Germinal center (tissue), 1 donor: Measurements from ENCODE around the gene IGF2BP2.
A peak's percentile ranks its signal among the peaks of the same experiment; 100 is the strongest.
"Not testable (repeated sequence)": the region's sequence is repeated elsewhere in the genome, so short reads cannot be mapped to it uniquely, and the experiment has no call there.

Experiments
- DNase-seq: peaks from one replicate; pipeline ENCODE4 v3.0.0; 2012; ENCODE audit warnings: mixed read lengths, low spot score

The IGF2BP2 gene

DNA sequence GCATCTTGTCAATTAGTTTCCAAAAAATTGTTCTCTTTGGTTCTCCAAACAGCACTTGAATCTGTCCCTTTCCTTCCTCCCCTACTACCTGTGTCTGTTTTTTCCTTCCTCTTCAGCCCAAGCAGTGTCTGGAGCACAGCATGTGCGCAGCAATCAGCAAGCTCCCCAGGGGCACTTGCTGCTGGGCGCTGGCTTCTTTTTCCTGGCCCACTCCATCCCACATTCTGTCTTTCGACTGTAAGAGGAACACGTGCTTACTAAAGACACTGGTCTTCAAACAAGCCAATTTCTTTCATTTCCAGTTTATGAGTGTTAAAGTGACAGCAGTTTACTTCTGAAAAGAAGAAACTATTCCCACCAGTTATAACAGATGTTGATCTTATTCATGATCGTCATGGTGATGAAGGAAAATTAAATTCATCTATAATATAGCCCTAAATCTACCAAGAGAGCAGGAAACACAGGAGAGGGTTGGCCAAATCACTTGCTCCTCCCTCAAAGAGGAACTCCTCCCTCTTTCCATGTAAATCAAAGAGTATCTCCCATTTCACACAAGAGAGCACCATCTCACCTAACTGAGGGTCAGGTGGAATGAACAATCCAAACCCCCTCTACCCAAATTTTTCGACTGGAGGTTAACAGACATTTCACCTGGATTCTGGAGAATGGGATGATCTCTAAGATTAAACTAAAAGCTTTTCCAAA is 115.4 kb downstream of the IGF2BP2 start:
- no peak for DNase-seq

DNA sequence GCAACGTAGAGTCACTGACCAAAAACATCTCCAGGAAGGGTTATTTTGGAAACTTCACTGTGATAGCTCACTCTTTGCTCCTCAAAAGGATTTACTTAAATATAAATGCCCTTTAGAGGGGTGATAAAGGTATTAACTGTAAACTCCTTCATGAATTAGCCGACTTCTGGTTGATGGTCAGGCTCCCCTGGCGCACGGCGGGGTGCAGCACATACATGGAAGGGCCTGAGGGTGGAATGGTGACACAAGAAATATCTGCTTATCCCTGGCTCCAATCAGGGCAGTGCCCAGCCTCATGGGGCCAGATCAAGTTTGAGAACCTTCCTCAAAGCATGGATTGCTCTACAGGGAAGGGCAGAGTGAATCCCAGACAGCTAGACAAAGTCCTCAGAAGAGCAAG is 116.5 kb downstream of the IGF2BP2 start:
- DNase-seq = no peak

DNA sequence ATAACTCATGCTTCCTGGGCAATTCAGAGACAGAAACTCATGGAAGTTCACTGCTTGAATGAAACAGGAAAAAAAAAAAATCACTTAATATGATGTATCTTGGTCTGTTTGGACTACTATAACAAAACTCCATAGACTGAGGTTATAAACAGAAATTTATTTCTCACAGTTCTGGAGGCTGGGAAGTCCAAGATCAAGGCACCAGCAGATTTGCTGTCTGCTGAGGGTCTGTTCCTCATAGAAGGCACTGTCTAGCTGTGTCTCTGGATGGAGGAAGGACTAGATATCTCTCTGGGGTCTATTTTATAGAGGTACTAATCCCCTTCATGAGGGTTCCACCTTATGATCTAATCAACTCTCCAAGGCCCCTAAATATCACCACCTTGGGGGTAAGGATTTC is 119.3 kb downstream of the IGF2BP2 start:
- no peak for DNase-seq

DNA sequence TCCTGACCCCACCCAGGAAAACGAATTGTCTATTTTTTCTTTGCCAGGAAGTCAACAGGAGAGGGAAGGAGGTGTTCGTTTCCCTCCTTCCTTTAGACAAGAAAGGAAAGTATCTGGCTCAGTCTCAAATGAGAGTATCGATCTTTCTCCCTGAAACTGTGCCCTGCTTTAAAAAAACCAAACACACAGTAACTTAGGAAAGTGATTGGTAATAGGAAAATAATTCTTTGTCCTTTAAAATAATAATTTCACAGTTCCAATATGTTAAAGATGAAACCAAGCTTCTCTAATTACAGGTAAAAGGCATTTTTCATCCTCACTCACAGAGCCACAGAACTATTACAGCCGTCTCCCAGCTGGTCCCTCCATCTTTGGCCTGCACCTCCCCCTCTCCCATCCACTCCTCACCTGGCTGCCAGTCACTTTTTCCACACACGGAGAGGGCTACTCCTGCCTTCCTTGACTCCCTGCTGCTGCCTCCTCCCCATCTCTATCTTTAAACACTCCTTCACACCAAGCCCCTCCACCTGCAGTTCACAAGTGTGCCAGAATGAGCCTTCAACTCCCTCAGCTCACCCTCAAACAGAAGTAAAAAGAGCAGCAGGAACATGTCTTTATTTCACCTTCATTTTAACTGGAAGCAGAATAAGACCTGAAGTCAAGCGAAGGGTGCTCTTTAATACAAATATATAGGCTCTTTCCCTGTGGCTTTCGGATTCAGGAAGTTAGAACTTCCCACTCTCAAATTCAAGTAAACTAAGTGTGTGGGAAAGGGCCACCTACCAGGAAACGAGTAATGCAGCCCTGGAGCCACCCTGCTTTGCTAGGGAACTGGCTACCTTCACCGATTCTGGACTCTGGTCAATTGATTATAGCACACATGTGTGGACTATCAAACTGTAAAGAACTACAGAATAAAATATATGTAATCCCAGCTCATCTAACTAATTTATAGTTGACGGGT is 122.3 kb downstream of the IGF2BP2 start:
- no peak for DNase-seq

DNA sequence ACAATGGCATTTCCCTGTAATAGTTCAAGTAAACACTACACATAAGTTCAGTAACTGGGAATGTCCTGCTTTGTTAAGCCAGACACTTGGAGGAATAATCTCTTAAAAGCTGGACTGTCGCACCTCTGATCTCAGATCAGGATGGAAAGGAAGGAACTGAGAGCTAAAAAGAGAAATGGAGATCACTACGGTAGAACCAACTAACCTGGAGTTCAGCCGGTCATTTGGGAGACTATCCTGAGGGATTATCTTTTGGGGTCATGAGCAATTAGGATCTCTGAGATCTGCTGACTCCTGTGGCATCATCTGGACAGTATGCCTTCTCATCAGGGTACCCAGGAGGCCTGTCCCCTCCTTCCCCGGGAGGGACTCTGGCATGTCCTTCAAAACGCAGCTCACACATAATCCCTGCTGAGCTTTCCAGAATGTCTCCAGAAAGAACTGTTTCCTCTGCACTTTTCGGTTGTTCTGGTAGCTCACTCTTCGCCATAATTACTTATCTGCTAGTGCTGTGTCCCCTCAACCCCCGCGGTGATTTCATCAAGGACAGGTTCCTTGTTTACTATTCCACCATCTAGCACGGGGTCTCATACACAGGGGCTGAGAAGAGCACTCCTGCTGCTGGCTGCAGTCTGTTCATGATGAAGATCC is 123.1 kb downstream of the IGF2BP2 start:
- no peak for DNase-seq

DNA sequence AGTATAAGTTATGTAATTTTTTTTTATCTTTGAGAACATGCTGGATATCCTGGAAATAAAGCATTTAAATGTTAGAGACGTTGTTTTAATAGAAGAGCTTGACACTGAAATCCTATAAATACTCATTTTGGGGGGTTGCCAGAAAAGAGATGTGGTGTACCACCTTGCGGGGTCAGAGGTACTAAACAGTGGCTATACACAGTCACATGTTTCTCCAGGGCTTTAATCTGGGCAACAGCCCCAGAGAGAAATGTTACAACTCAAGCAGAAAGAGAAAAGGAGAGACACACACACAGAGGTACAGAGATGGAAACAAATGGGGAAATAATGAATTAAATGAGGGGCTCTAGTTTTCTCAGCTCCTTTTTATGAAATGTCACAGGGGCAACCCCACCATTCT is 124.9 kb downstream of the IGF2BP2 start:
- no peak for DNase-seq

DNA sequence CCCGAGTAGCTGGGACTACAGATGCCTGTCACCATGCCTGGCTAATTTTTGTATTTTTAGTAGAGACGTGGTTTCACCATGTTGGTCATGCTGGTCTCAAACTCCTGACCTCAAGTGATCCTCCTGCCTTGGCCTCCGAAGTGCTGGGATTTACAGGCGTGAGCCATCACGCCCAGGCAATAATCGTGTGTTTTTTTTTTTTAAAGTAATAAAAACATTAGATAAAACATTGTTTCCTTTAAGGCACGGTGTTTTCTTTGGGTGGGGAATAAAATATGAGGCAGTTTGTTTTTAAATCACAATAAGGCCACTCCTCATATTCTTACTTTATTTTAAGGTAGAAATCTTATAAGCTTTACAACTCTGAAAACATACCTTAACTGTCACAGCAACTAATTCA is 127.6 kb downstream of the IGF2BP2 start:
- not testable (repeated sequence) for DNase-seq

DNA sequence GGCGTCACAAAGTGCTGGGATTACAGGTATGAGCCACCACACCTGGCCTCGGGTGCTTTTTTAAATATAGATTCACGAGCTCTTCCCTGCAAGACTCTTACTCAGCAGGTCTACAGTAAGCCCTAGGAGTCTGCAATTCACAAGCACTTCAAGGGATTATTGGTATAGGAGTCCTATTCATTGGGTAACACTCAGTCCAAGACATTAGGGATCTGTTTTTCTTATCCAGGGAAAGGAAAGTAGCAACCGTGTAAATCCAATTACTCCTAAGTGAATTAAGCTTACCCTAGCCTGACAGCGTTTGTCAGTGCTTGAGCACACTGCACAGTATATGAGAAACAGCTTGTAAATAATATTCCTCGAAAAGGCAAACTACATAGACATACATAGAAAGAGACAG is 128.8 kb downstream of the IGF2BP2 start:
- no peak for DNase-seq

DNA sequence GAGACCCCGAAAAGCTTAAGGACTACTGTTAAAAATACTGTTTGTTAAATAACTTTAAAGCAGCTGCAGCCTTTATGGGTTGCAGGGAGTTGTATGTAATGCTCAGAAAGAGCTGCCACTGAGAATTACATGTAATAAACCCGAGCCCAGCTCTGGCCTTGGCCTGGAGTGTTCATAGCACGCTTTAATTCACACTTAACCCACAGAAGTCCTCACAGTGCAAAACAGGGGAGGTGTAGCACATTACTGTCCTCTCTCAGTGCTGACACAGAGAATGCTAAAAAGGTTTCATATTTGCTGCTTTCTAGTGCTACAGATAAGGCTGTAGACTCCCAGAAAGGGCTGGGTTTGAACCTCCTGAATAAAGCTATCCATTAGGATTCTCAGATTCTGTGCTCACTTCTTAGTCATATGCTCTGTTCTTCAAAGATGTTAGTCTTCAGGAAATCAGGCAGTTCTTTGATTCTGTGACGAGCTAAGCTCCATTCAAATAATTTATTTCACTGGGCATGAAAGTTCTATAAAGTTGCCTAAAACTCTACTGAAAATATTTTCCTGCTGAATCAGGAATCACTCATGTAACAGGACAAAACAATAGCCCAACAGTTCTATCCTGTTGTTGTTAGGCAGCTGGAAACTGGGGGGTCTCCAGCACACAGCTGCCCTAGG is 130.7 kb downstream of the IGF2BP2 start:
- DNase-seq = no peak

DNA sequence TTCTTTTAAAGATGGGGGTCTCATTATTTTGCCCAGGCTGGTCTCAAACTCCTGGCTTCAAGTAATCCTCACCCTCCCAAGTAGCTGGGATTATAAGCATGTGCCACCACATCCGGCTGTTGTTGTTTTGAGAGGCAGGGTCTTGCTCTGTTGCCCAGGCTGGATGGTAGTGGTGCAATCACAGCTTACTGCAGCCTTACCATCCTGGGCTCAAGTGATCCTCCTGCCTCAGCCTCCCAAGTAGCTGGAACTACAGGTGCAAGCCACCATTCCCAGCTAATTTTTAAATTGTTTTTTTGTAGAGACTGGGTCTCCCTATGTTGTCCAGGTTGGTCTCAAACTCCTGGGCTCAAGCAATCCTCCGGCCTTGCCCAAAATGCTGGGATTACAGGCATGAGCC is 133.2 kb downstream of the IGF2BP2 start:
- no peak for DNase-seq

DNA sequence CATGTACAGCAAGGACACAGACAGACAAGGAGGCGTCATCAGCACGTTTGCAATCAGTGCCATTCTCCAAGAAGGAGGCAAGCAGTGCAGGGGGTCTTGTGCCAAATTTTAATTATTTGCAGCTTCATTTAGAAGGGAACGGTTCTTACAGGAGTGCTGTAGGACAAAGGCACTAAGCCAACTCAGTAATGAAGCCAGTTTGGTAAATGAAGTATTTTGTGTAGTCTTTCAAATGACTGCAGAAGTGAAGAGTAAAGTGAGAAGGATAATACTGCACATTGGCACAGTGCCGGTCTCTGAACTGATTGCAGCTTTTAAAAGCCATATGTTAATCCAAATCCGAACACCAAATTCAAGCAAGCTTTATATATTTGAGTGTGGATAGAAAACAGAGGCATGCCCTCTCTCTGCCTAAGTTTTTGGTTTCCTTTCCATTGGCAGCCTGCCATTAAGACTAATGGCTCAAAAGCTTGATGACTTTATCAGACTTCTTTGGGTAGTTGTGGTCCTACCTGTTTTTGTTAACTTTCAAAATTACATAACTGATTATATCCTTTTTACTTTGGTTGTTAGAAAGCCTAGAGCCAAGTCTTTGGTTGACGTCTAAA is 137.5 kb downstream of the IGF2BP2 start:
- DNase-seq = no peak

DNA sequence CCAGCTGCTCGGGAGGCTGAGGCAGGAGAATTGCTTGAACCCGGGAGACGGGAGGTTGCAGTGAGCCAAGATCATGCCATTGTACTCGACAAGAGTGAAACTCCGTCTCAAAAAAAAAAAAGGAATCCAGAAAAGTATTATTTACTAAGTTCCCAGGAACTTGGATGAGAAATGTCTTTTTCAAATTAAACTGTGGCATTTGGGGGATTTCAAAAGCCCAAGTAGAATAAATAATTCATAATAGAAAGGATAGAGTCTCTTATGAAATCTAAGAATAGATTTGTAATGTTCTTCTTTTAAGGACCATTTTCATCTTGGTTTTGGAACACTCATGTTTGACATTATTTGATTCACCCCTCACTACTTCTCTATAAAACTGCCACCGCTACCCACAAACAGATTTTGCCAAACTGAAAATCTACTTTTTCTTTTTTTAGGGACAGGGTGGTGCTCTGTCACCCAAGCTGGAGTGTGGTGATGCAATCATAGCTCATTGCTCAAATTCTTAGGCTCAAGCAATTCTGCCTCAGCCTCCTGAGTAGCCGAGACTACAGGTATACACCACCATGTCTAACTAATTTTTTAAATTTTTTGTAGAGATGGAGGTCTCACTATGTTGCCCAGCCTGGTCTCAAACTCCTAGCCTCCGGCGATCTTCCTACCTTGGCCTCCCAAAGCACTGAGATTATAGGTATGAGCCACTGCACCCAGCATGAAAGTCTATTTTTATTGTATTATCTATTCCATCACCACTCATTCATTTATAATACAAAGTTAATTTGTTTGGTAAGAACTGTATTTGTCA is 139.4 kb downstream of the IGF2BP2 start:
- DNase-seq = no peak

DNA sequence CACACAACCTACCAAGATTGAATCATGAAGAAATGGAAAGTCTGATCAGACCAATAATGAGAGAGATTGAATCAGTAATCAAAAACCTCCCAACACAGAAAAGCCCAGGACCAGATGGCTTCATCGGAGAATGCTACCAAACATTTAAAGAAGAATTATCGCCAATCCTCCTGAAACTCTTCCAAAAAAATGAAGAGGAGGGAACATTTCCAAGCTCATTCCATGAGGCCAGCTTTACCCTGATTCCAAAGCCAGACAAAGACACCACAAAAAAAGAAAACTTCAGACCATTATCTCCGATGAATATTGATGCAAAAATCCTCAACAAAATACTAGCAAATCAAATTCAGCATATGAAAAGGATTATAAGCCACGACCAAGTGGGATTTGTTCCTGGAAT is 144.6 kb downstream of the IGF2BP2 start:
- no peak for DNase-seq

DNA sequence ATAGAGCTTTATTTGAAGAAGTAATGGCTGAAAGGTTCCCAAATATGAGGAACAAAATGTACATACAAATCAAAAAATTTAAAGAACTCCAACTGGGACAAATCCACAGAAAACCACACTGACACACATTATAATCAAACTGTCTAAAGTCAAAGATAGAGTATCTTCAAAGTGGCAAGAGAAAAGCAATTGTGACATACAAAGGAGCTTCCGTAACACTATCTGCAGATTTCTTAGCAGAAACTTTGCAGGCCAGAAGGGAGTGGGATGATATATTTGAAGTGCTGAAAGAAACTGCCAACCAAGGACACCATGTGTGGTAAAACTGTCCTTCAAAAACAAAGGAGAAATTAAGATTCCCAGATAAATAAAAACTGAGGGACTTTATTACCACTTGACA is 146.8 kb downstream of the IGF2BP2 start:
- no peak for DNase-seq

DNA sequence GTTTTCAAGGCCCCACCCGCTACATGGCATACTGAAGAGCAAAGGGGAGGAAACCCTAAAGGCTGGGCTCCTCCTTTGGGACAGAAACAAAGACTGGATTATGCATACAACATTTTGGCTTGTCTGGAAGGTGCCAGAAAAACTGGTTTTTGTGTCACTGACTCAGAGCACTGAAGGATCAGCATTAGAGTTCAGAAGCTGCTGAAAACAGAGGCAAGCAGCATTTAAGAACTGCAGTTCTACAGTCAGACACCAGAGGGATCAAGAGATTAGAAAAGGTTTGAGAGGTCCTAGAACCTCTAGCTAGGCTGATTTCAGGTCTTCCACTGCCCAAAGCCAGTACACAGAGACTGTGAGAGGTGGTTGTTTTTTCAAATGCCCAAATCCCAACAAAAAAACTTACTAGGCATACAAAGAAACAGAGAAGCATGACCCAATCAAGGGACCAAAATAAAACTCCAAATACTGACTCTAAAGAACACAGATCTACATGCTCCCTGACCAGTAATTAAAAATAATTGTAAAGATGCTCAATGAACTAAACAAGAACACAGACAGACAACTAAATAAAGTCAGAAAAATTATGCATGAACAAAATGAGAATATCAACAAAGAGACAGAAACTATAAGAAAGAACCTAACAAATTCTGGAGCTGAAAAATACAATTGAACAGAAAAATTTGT is 147.6 kb downstream of the IGF2BP2 start:
- DNase-seq = peak; percentile 49

DNA sequence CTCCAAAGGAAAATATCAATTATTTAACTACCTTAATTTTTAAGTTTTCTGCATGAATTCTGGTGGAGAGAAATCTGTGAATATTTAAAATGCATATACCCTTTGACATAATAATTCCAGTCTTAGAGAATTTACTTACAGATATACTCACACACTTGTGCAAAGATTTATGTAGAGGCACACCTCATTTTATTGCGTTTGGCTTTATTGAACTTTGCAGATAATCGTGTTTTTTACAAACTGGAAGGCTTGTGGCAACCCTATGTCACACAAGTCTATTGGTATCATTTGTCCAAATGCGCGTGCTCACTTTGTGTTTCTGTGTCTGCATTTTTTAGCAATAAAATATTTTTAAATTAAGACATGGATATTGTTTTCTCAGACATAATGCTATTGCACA is 157.3 kb downstream of the IGF2BP2 start:
- no peak for DNase-seq

DNA sequence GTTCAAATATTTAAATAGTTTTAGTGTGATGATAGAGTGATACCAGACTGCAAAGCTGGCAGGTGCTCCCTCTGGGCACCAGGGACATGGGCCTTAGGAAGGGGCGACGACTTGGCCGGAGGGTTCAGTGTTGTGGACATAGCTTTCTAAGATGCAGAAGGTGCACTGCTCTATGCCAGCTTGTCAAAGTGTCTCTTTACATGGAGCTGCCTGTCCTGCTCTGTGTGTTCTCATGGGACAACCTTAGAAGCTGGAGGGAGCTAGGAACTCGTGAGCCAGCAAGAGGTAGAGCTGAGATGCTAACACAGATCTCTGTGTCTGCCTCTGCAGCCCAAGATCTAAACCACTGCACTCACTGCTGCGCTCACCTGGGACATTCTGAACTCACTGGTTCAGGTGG is 160.9 kb downstream of the IGF2BP2 start:
- no peak for DNase-seq

DNA sequence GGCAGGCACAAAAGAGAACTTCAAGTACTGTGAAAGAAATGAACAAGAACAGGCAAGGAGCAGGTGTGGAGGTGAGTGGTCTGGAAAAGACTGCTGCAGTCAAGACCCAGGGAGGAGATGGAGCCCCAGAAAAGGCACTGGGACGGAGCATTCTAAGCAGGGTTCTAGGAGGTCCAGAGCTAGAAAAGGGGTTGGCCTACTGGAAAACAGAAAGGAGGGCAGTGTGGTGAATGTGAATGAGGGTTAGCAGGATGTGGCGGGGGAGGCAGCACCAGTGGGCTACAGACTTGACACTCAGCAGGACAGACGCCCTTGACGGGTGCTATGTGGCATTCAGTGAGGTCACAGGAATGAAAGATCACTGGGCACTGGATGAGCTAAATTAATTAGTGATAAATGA is 163.1 kb downstream of the IGF2BP2 start:
- no peak for DNase-seq

DNA sequence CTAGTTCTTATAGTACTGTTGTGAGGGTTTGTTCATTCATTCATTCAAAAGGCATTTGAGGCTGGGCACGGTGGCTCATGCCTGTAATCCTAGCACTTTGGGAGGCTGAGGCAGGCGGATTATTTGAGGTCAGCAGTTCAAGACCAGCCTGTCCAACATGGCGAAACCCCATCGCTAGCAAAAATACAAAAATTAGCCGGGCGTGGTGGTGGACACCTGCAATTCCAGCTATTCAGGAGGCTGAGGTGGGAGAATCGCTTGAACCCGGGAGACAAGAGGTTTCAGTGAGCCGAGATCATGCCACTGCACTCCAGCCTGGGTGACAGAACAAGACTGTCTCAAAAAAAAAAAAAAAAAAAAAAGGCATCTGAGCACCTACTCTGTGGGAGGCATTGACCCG is 163.5 kb downstream of the IGF2BP2 start:
- DNase-seq = not testable (repeated sequence)
